HAP-1 (cell line): ENCODE data around the gene ADCY10.
A peak's percentile ranks its signal among the peaks of the same experiment; 100 is the strongest.
"Not testable (repeated sequence)": the region's sequence is repeated elsewhere in the genome, so short reads cannot be mapped to it uniquely, and the experiment has no call there.

Experiments
- DNase-seq, 2 experiments: peaks; one replicate each; pipeline ENCODE4 v3.0.0-alpha.2; 2016 to 2020; ENCODE audit warnings: low spot score in 2 of 2
- H3K27me3 ChIP-seq: fragments of 250-450 bp; sonication (Bioruptor Pico); 2 replicates; pipeline ENCODE4 v1.5.1; 2020; ENCODE audit warnings: low read depth, mild to moderate bottlenecking, moderate library complexity
- H3K36me3 ChIP-seq: fragments of 250-450 bp; sonication (Bioruptor Pico); replicated peaks from 2 replicates; pipeline ENCODE4 v1.5.1; 2020; ENCODE audit warnings: mild to moderate bottlenecking
- H3K4me1 ChIP-seq: fragments of 250-450 bp; sonication (Bioruptor Pico); 2 replicates; pipeline ENCODE4 v1.5.1; 2020; ENCODE audit warnings: mild to moderate bottlenecking
- H3K4me3 ChIP-seq: fragments of 250-450 bp; sonication (Bioruptor Pico); 2 replicates; pipeline ENCODE4 v1.5.1; 2020; ENCODE audit warnings: mild to moderate bottlenecking, moderate library complexity
- H3K9me3 ChIP-seq: fragments of 250-450 bp; sonication (Bioruptor Pico); 2 replicates; pipeline ENCODE4 v1.5.1; 2020; ENCODE audit warnings: mild to moderate bottlenecking, moderate library complexity
- in situ Hi-C: fragments of 300-500 bp; cut with MboI; formaldehyde crosslinking; loops from 3 replicates; pipeline ENCODE4 v1.14.3; 2020; ENCODE audit warnings: low sequenced_read_pairs, inconsistent platforms, mixed read lengths

Gene ADCY10

DNA sequence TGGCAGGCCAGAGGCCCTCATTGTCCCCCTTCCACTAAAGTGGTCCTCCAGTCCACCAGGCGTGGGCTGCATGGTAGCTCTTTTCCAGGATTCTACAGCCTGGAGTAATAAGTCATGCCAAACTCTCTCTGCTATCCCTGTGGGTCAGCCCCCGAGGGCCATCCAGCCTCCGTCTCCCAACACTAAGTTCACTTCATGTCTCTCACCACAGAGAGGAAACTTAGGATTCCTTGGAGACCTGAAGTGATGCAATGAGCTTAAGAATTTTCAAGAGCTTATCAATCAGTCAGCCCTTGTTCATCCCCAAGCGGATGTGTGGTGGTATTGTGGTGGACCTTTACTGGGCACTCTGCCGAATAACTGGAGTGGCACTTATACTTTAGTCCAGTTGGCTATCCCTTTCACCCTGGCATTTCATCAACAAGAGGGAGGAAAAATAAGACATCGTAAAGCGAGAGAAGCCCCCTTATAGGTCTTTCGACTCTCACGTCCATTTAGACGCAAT lies 48.1 kb downstream of the ADCY10 start:
- in situ Hi-C loops, H3K4me3 ChIP-seq, H3K4me1 ChIP-seq, H3K9me3 ChIP-seq, DNase-seq, H3K36me3 ChIP-seq, H3K27me3 ChIP-seq: not testable (repeated sequence)

DNA sequence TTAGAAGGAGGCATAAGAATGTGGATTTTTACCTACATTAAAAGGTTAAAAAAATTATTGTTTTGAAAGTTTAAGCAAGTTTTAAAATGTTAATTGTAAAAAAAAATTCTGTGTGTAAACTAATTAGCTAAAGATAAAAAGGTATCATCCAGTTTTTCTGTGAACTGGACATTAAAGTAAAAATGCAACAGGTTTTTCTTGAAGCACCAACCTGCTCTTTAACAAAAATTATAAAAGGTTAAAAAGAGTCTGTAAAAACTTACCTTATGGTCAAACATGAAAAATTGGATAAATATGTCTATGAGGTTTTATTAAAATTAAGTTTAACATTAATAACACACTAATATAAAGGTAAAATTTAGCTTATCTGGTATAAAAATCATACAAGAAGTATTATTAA lies 48.7 kb downstream of the ADCY10 start:
- H3K27me3 ChIP-seq, H3K4me3 ChIP-seq, H3K4me1 ChIP-seq, H3K36me3 ChIP-seq, DNase-seq, in situ Hi-C loops, H3K9me3 ChIP-seq: not testable (repeated sequence)

DNA sequence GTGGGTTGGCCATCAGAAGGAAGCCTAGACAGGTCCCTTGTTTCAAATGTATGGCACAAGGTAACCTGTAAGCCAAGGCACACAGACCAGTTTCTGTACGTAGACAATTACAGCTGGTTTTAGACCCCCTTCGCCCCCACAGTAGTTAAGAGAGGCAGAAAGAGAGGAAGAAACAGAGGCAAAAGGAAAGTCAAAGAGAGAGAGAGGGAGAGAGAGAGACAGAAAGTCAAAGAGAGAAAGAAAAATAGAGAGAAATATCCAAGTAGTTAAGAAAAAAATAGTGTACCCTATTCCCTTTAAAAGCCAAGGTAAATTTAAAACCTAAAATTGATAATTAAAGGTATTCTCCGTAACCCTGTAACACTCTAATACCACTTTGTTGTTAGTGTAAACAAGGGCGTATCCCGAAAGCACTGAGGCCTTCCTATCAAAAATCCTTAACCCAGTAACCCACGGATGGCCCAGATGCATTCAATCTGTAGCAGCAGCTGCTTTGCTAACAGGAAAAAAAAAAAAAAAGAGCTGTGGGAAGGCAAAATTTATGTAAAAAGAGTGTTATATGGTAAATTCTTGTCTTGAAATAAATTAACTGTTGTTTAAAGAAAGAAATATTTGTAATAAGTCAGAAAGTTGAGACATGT lies 49.4 kb downstream of the ADCY10 start:
- in situ Hi-C loops, result no loop called here
- H3K36me3 ChIP-seq, result no peaks in the 10 kb centered on the region
- no peaks in the 10 kb centered on the region for H3K27me3 ChIP-seq
- DNase-seq, result no peak
- H3K9me3 ChIP-seq, result peaks cover 5% of the 10 kb centered on the region; the same call in 1 of the 2 replicates
- H3K4me1 ChIP-seq, result peaks cover 5% of the 10 kb centered on the region
- H3K4me3 ChIP-seq, result no peak overlapping the region

DNA sequence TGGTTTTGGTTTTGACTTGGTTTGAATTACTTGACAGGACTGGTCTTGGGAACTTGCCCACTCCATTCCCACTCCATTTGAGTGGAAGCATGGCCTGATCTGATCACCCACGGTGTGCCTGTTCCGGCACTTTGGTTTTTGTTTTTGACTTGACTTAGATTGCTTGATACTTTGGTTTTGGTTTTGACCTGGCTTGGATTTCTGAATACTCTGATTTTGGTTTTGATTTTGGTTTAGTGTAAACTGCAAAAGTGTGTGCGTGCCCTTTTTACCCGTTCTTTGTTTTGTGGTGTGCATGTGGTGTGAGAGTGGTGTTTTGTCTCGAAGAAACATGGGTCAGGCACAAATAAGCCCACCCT lies 50.0 kb downstream of the ADCY10 start:
- Histone ChIP-seq H3K27me3 (no peaks in the 10 kb centered on the region), H3K36me3 (no peaks in the 10 kb centered on the region), H3K4me3 (no peak overlapping the region), H3K9me3 (peaks cover 5% of the 10 kb centered on the region; the same call in 1 of the 2 replicates), H3K4me1 (peaks cover 5% of the 10 kb centered on the region)
- DNase-seq, result no peak
- in situ Hi-C loops, result no loop called here

DNA sequence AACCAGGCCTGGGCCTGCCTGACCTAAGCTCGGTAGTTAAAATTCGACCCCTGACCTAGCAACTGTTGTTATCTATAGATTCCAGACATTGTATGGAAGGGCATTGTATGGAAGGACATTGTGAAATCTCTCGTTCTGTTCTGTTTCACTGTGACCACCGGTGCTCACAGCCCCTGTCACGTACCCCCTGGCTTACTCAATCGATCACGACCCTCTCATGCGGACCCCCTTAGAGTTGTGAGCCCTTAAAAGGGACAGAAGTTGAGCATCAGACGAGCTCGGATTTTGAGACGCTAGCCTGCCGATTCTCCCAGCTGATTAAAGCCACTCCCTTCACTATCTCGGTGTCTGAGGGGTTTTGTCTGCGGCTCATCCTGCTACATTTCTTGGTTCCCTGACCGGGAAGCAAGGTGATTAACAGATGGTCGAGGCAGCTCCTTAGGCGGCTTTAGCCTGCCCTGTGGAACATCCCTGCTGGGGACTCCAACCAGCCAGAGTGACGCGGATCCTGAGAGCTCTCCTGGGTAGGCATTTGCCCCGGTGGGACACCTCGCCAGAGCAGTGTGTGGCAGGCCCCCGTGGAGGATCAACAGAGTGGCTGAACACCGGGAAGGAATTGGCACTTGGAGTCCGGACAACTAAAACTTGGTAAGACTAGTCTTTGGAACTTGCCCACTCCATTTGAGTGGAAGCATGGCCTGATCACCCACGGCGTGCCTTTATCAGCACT lies 50.6 kb downstream of the ADCY10 start:
- DNase-seq, H3K4me1 ChIP-seq, H3K9me3 ChIP-seq, H3K4me3 ChIP-seq, H3K36me3 ChIP-seq, in situ Hi-C loops, H3K27me3 ChIP-seq: not testable (repeated sequence)

DNA sequence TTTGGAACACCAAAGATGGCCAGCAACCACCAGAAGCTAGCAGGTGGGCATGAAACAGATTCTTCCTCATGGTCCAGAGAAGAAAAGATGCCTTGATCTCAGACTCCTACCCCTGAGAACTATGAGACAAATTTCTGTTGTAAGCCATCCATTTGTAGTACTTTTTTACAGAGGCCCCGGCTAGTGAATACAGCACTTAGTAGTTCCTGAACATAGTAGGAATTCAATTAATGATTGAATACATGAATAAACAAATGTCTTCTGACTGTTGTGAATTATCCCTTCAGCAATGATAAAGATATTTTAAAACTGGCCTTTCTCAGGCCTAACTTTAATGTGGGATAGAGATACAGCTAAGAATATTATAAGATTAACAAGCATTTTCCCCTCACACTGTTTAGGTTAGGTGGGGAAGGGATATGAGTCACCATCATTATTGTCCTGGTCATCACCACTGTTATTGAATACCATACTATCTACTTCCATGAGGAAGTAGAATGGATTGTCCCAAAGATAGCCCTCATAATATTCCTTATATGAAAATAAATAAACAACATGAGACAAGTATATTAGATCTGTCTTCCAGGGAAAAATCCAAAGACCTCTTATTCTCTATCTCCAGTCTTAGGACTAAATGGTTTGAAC lies 51.4 kb downstream of the ADCY10 start:
- H3K4me3 ChIP-seq, result no peak overlapping the region
- H3K36me3 ChIP-seq, result no peaks in the 10 kb centered on the region
- H3K27me3 ChIP-seq, result no peaks in the 10 kb centered on the region
- in situ Hi-C loops, result no loop called here
- DNase-seq, result no peak
- H3K4me1 ChIP-seq, result peaks cover 5% of the 10 kb centered on the region
- peaks cover 5% of the 10 kb centered on the region; the same call in 1 of the 2 replicates for H3K9me3 ChIP-seq

DNA sequence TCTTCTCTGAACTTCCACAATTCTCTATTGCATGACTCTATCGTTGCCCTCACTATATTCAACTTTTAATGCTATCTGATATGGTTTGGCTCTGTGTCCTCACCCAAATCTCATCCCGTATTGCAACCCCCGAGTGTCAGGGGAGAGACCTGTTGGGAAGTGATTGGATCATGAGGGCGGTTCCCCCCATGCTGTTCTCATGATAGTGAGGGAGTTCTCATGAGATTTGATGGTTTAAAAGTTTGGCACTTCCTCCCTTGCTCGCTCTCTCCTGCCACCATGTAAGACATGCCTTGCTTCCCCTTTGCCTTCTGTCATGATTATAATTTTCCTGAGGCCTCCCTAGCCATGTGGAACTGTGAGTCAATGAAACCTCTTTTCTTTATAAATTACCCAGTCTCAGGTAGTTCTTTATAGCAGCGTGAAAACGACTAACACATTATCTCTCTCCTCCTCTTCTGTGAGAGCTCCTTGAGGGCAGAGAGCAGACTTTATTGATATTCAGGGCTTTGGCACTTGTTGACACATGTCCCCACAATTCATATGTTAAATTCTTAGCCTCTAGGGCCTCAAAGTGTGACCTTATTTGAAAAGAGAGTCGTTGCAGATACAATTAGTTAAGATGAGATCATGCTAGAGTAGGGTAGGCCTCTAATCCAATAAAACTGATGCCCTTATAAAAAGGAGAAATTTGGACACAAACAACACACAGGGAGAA lies 52.1 kb downstream of the ADCY10 start:
- in situ Hi-C loops, result no loop called here
- peaks cover 5% of the 10 kb centered on the region; the same call in 1 of the 2 replicates for H3K9me3 ChIP-seq
- no peaks in the 10 kb centered on the region for H3K36me3 ChIP-seq
- H3K27me3 ChIP-seq, result no peaks in the 10 kb centered on the region
- H3K4me3 ChIP-seq, result no peak overlapping the region
- peak in 1 of 2 experiments; percentile 67 for DNase-seq
- peaks cover 5% of the 10 kb centered on the region for H3K4me1 ChIP-seq

DNA sequence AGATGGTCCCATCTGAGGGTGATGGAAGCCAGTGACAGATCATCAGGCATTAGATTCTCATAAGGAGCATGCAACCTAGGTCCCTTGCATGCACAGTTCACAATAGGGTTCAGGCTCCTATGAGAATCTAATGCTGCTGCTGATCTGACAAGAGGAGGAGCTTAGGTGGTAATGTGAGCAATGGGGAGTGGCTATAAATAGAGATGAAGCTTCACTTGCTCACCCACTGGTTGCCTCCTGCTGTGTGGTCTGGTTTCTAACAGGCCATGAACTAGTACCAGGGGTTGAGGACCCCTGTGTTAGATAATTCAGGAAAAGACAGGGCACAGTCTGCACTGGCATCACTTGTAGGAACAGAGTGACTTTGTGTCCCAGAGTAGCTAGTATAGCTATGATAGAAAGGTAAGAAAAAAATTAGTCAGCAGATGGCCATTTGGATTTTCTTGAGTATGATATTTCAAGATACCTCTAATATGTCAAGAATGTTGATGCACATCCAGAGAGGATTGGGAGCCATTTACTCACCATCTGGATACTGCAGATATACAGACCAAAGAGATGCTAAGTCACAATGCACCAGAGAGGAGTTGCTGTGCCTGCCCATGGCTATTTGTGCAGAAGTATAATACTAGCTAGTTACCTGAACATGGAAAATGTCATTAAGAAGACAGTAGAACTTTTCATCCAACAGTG lies 53.6 kb downstream of the ADCY10 start:
- peaks cover 5% of the 10 kb centered on the region; the same call in 1 of the 2 replicates for H3K9me3 ChIP-seq
- peaks cover 5% of the 10 kb centered on the region for H3K4me1 ChIP-seq
- in situ Hi-C loops, result no loop called here
- H3K36me3 ChIP-seq, result no peaks in the 10 kb centered on the region
- H3K4me3 ChIP-seq, result no peak overlapping the region
- no peaks in the 10 kb centered on the region for H3K27me3 ChIP-seq
- no peak for DNase-seq

DNA sequence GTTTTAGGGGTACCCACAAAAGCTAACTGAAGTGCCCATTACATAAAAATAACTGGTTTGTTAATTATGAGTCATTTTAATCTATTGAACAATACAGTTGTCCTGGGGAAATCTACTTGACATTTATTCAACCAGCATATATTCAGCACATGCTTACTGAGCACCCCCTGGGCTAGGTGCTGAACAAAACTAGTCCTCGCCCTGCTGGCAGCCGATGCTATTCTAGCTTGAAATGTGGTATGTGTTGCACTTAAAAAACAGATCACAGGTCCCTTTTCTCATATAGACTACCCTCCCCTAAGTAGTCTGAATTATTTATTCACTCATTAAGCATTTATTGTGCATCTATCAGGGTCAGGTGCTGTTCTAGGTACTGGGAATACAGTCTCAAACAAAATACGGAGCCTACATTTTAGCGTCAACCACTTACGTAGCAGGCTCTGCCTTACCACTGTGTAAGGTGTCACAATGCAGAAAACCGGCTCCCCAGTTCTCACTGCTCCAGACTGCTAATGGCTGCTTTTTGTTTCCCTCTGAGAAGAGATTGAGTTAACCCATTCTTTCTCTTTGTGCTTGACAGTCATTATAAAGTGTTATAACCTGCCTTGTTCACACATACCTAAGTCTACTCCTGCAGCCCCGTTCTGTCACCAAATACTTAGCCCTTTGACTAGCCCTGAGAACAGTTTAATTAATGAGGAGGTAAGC lies 57.1 kb downstream of the ADCY10 start:
- no peak overlapping the region for H3K4me3 ChIP-seq
- in situ Hi-C loops, result no loop called here

DNA sequence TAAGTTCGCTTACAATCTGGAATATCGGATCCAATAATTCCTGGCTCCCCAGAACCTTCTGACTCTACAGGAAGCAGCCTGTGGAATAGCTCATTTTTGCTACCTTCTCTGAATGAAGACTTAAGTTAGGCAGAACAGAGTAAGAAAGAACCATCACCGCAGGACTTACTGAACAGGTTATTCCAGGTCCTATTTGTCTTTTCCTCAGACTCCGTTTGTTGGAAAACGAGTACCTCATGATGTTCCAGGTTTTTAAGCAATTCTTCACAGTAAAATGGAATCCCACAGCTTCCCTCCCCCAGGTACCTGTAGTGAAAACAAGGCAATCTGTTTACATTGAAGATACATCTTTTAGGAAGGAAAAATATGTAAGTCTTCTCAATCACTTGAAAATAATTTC lies 59.8 kb downstream of the ADCY10 start:
- no peak for DNase-seq
- no peaks in the 10 kb centered on the region for H3K4me1 ChIP-seq
- in situ Hi-C loops, result no loop called here
- no peaks in the 10 kb centered on the region for H3K9me3 ChIP-seq
- no peaks in the 10 kb centered on the region for H3K27me3 ChIP-seq
- no peak overlapping the region for H3K4me3 ChIP-seq
- H3K36me3 ChIP-seq, result no peaks in the 10 kb centered on the region

More for the DNA sequence above, 57.1 kb downstream of the ADCY10 start:
- DNase-seq, result no peak
- H3K4me1 ChIP-seq, result peaks cover 5% of the 10 kb centered on the region
- no peaks in the 10 kb centered on the region for H3K27me3 ChIP-seq
- H3K9me3 ChIP-seq, result peaks cover 5% of the 10 kb centered on the region; the same call in 1 of the 2 replicates
- H3K36me3 ChIP-seq, result no peaks in the 10 kb centered on the region

DNA sequence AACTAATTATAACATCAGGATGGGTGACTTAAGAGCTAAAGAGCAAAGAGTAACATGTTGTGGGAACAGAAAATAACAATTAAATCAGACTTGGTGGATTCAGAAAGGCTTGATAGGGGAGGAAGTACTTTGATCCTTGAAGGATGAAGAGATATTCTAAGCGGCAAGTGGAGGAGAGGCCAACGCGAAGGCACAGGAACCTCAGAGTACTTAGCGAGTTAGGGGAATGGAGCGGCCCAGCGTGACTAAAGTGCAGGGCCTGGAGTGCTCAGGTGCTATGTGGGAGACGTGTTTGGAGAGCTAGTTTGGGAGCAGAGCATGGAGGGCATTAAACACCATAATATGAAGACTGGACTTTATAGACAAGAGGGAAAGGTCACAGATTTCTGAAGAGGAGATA lies 64.3 kb downstream of the ADCY10 start:
- no peaks in the 10 kb centered on the region for H3K36me3 ChIP-seq
- H3K9me3 ChIP-seq, result no peaks in the 10 kb centered on the region
- no peaks in the 10 kb centered on the region for H3K4me1 ChIP-seq
- no peaks in the 10 kb centered on the region for H3K27me3 ChIP-seq
- no peak overlapping the region for H3K4me3 ChIP-seq
- in situ Hi-C loops, result no loop called here
- DNase-seq, result no peak

DNA sequence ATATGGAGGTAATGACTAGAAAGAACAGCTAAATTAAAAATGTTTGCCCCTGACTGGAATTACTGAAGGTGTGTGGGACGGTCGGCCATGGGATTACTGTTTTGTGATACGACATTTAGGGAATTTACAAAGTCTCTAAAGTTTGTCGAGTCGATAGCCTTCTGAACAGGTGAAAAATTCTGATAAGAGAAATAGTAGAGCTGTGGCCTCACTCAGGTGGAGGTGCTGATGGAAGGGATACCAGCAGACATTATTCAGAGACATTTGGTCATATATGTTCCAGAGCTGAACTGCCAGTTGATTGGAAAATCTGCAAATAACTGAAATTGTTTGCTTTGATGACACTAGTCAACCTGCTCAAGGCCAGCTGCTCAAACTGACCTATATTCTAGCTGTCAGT lies 71.1 kb downstream of the ADCY10 start:
- Histone ChIP-seq H3K27me3 (peaks cover 2% of the 10 kb centered on the region; the same call in 1 of the 2 replicates), H3K36me3 (no peaks in the 10 kb centered on the region), H3K4me1 (no peaks in the 10 kb centered on the region), H3K4me3 (no peak overlapping the region), H3K9me3 (no peaks in the 10 kb centered on the region)
- in situ Hi-C loops, result no loop called here
- DNase-seq, result no peak

DNA sequence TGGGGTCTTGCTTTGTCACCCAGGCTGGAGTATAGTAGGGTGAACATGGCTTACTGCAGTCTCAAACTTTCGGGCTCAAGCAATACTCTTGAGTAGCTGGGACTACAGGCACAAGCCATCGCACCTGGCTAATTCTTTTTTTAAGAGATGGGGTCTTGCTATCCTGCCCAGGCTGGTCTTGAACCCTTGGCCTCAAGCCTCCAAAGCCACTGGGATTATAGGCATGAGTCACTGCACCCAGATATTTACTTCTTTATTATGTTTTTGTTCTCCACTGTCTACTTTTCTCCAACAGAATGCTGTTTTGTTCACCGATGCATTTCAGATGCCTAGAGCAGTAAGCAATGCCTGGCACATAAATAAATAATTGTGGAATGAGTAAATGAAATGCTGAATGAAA lies 72.4 kb downstream of the ADCY10 start:
- no peaks in the 10 kb centered on the region for H3K9me3 ChIP-seq
- H3K27me3 ChIP-seq, result peaks cover 2% of the 10 kb centered on the region; the same call in 1 of the 2 replicates
- H3K4me1 ChIP-seq, result no peaks in the 10 kb centered on the region
- no peaks in the 10 kb centered on the region for H3K36me3 ChIP-seq
- H3K4me3 ChIP-seq, result no peak overlapping the region
- in situ Hi-C loops, result no loop called here
- DNase-seq, result no peak
